Activated B cell treated with CpG ODN at 0.5 μM for 24 hours (primary cell): ENCODE data around the gene UPB1. TPM values are rescaled to one million over a fixed set of nuclear protein-coding genes. Genes with fewer than 3 reads are reported as not detected.
A peak's percentile ranks its signal among the peaks of the same experiment; 100 is the strongest.

Source experiments
- ATAC-seq: fragments of 200-7000 bp; cut with Tn5 transposase; one replicate; pipeline ENCODE4 v1.10.0; 2021; ENCODE audit warnings: low read depth, mild to moderate bottlenecking, moderate library complexity
- CTCF ChIA-PET: fragments of 350-600 bp; sonication (Branson Sonifier 250); formaldehyde crosslinking; loops from one replicate; lab custom pipeline; 2021; ENCODE audit warnings: antibody characterized with exemption; lab: Charles Lee
- POLR2A ChIA-PET: fragments of 350-600 bp; sonication (Branson Sonifier 250); formaldehyde crosslinking; loops from one replicate; lab custom pipeline; 2021; ENCODE audit warnings: antibody characterized with exemption; lab: Charles Lee
- DNase-seq: peaks from one replicate; pipeline ENCODE4 v3.0.0; 2022
- H3K27ac Mint-ChIP-seq: one replicate; pipeline ENCODE4 v1.8.0; 2020; ENCODE audit warnings: mixed read lengths
- H3K27me3 Mint-ChIP-seq: one replicate; pipeline ENCODE4 v1.8.0; 2021; ENCODE audit warnings: mixed read lengths
- H3K36me3 Mint-ChIP-seq: one replicate; pipeline ENCODE4 v1.8.0; 2021; ENCODE audit warnings: low read depth, mixed read lengths
- H3K4me1 Mint-ChIP-seq: one replicate; pipeline ENCODE4 v1.8.0; 2021; ENCODE audit warnings: mixed read lengths
- H3K4me3 Mint-ChIP-seq: one replicate; pipeline ENCODE4 v1.8.0; 2020; ENCODE audit warnings: mild to moderate bottlenecking, mixed read lengths
- H3K9me3 Mint-ChIP-seq: one replicate; pipeline ENCODE4 v1.8.0; 2020; ENCODE audit warnings: mixed read lengths
- CTCF ChIP-seq: fragments of 200-600 bp; IDR thresholded peaks from one replicate; pipeline ENCODE4 v1.8.0; 2022; ENCODE audit warnings: antibody characterized with exemption, mild to moderate bottlenecking
- intact Hi-C: fragments of 100-400 bp; cut with micrococcal nuclease; formaldehyde crosslinking; loops from one replicate; pipeline ENCODE4 v1.15.1; 2024
- total RNA-seq: library from RNA; stranded (reverse); gene quantifications from 2 replicates; pipeline ENCODE4 v1.2.3, GENCODE V29; 2022

The UPB1 gene
- total RNA-seq, 1 donor from 2014 or later, result 1.3 TPM

GRCh38 chr22:24515027-24515338, 19.9 kb downstream of the UPB1 start:
- Mint-ChIP-seq H3K36me3 (no peaks in the 10 kb centered on the region), H3K9me3 (no peaks in the 10 kb centered on the region), H3K27me3 (no peaks in the 10 kb centered on the region), H3K27ac (no peak overlapping the region), H3K4me1 (peaks cover 50% of the 10 kb centered on the region), H3K4me3 (no peak overlapping the region)
- ChIA-PET CTCF (interaction anchor here (2.3 kb wide), 1 partner anchor 12 kb away, joined by 9 read pairs; no protein-coding TSS in a partner anchor), POLR2A (interaction anchor here (1.6 to 1.8 kb wide), 2 partner anchors 87 to 90 kb away, joined by 4 to 6 read pairs; partner anchors contain the start of gene ADORA2A)
- ATAC-seq (no peak), DNase-seq (no peak)
- no peak for TF ChIP-seq CTCF
- intact Hi-C loops, result no loop called here

DNA sequence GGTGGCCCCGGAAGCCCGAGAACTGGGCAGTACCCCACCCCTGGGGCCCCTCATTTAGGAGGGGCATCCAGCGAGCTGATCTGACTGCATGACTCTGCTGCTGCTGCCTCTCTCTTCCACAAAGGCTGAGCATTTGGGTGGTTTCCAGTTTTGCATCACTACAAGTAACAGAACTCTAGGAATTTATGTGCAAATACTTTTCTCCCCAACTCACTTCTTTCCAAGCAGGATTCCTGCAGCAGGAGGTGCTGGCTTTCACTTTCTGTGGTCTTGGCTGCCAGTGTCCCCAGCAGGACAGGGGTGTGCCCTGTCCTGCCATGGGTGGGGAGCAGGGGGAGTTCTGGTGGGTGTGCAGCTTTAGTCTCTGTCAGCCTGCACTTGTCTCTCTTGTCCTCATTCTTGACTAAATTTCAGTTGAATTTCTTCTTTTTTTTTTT, 21.2 kb downstream of the UPB1 start:
- CTCF ChIA-PET, result no interaction called here
- peaks cover 39% of the 10 kb centered on the region for H3K4me1 Mint-ChIP-seq

GRCh38 chr22:24517446-24517845, 22.3 kb downstream of the UPB1 start:
- ChIA-PET CTCF (interaction anchor here (1.3 kb wide), 1 partner anchor 14 kb away, joined by 3 read pairs; no protein-coding TSS in a partner anchor), POLR2A (interaction anchor here (0.8 kb wide), 1 partner anchor 13 kb away, joined by 4 read pairs; no protein-coding TSS in a partner anchor)
- ATAC-seq (no peak), DNase-seq (no peak)
- peaks cover 35% of the 10 kb centered on the region for H3K4me1 Mint-ChIP-seq
- H3K36me3 Mint-ChIP-seq, result no peaks in the 10 kb centered on the region
- no peak overlapping the region for H3K4me3 Mint-ChIP-seq
- H3K27ac Mint-ChIP-seq, result no peak overlapping the region
- H3K27me3 Mint-ChIP-seq, result no peaks in the 10 kb centered on the region
- intact Hi-C loops, result no loop called here
- H3K9me3 Mint-ChIP-seq, result no peaks in the 10 kb centered on the region
- no peak for TF ChIP-seq CTCF

More for the DNA sequence above, 21.2 kb downstream of the UPB1 start:
- no peaks in the 10 kb centered on the region for H3K27me3 Mint-ChIP-seq
- H3K9me3 Mint-ChIP-seq, result no peaks in the 10 kb centered on the region
- POLR2A ChIA-PET, result interaction anchor here (1.6 kb wide), 1 partner anchor 92 kb away, joined by 4 read pairs; no protein-coding TSS in a partner anchor
- peak; percentile 38 for ATAC-seq
- DNase-seq, result no peak
- H3K36me3 Mint-ChIP-seq, result no peaks in the 10 kb centered on the region
- no peak overlapping the region for H3K27ac Mint-ChIP-seq
- intact Hi-C loops, result no loop called here
- H3K4me3 Mint-ChIP-seq, result no peak overlapping the region
- no peak for TF ChIP-seq CTCF

GRCh38 chr22:24518228-24518627, 23.1 kb downstream of the UPB1 start:
- H3K9me3 Mint-ChIP-seq, result no peaks in the 10 kb centered on the region
- CTCF ChIA-PET, result interaction anchor here (1.3 kb wide), 1 partner anchor 15 kb away, joined by 3 read pairs; no protein-coding TSS in a partner anchor

More at GRCh38 chr22:24518228-24518627, 23.1 kb downstream of the UPB1 start:
- Mint-ChIP-seq H3K4me3 (no peak overlapping the region), H3K27ac (no peak overlapping the region), H3K4me1 (peaks cover 30% of the 10 kb centered on the region), H3K27me3 (no peaks in the 10 kb centered on the region), H3K36me3 (no peaks in the 10 kb centered on the region)
- ATAC-seq, result no peak
- POLR2A ChIA-PET, result interaction anchor here (0.8 kb wide), 1 partner anchor 14 kb away, joined by 4 read pairs; no protein-coding TSS in a partner anchor
- TF ChIP-seq CTCF, result no peak
- intact Hi-C loops, result no loop called here
- no peak for DNase-seq
